K562 (cell line): Measurements from ENCODE around the gene RHD. TPM values are rescaled to one million over a fixed set of nuclear protein-coding genes. Genes with fewer than 3 reads are reported as not detected.
A peak's percentile ranks its signal among the peaks of the same experiment; 100 is the strongest.

Experiments
- HMGXB4 ChIP-seq: sonication (generic); formaldehyde crosslinking; IDR thresholded peaks from 2 replicates; pipeline ENCODE4 v1.8.1; 2023; ENCODE audit warnings: mild to moderate bottlenecking, missing genetic modification reagents
- MGA ChIP-seq: fragments of 450-650 bp; IDR thresholded peaks from 2 replicates; pipeline ENCODE4 v1.6.1; 2016; ENCODE audit warnings: mild to moderate bottlenecking, moderate library complexity
- ZBTB40 ChIP-seq, 2 experiments: fragments of 450-650 bp in 1 of 2; sonication (generic) in 1 of 2; formaldehyde crosslinking in 1 of 2; IDR thresholded peaks; 2 replicates each; pipeline versions ENCODE4 v1.7.1 to v1.9.0; 2016 to 2022; ENCODE audit warnings: inconsistent platforms in 1 of 2, mild to moderate bottlenecking in 1 of 2, missing genetic modification reagents in 1 of 2
- polyA plus RNA-seq, 8 experiments: library from polyadenylated mRNA; depleted of rRNA in 4 of 8; stranded (reverse) in 5 of 8; unstranded in 3 of 8; fragments of >200 nt; fragmentation: Nextera tagmentation in 2 of 8; fragmentation: Illumina TruSeq in 1 of 8; extraction: Ambion mirVana in 2 of 8; extraction: Trizol in 1 of 8; gene quantifications; 2 replicates each; pipeline versions ENCODE4 v1.2.1 to v1.2.3, GENCODE V29; 2011 to 2014; ENCODE audit warnings: inconsistent platforms in 1 of 8, missing spikeins in 1 of 8
- total RNA-seq, 7 experiments: library from RNA; depleted of rRNA in 6 of 7; stranded (reverse); fragments of >200 nt in 6 of 7; fragmentation: Illumina TruSeq in 2 of 7; extraction: Trizol in 2 of 7; gene quantifications; 2 replicates each; pipeline versions ENCODE4 v1.2.1 to v1.2.3, GENCODE V29; 2011 to 2021; ENCODE audit warnings: low replicate concordance in 1 of 7

Gene RHD
- total and polyA plus RNA-seq, 9 of the 15 experiments (the other 6 are each of a cell fraction or from before 2014, with no cell fraction given): 8.8 to 32.4 (median 15.0) TPM

GRCh38 chr1:25246600-25247023 lies 25.7 kb upstream of the RHD start (continued):
- 0 out of 2 replicates have a peak, but pooled peaks have one; percentile 17 for TF ChIP-seq MGA
- TF ChIP-seq HMGXB4 (CRISPR knock-in tag): peak; percentile 9; the same call in 1 of the 2 replicates
- TF ChIP-seq ZBTB40 (IDR thresholded peaks at IDR 0.05): no peak
- no peak; the same call in 1 of the 2 replicates for TF ChIP-seq ZBTB40 (CRISPR knock-in tag; IDR thresholded peaks at IDR 0.05)
